ENCODE measurements around the gene EIF1. TPM values are rescaled to one million over a fixed set of nuclear protein-coding genes. Genes with fewer than 3 reads are reported as not detected.
"Not testable (repeated sequence)": the region's sequence is repeated elsewhere in the genome, so short reads cannot be mapped to it uniquely, and the experiment has no call there.

Gene EIF1
- total and polyA plus RNA-seq, 9 donors: 270 to 1,340 (median 813) TPM

DNA sequence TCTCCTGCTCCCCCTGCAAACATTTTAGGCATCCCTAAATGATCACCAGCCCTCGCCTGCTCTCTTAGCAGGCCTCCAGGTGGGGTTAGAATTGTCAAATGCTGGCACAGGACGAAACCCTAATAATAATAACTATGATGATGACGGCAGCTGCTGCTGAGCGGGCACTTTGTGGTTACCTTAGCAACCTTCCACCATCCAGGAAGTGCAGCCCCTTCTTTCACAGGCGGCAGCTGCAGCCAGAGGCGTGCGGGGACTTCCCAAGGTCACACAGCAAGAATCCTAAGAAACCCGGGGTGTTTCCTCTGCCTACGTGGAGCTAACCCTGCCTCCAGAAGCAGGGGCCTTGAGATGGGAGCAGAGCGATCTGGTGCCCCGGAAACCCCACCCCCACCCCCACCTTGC, 22.4 kb upstream of the EIF1 start:
- intact Hi-C loops (cut with DNase I): loop anchor here (5.0 to 10.0 kb wide), 2 partner anchors 861 to 864 kb away; no protein-coding TSS in a partner anchor
- peak in 4 of 5 donors; percentile 44 to 63 (median 52) for DNase-seq
- TF ChIP-seq EP300 (IDR thresholded peaks at IDR 0.05) (no peak), POLR2A (IDR thresholded peaks at IDR 0.05) (no peak)
- TF ChIP-seq, protein P1, sequence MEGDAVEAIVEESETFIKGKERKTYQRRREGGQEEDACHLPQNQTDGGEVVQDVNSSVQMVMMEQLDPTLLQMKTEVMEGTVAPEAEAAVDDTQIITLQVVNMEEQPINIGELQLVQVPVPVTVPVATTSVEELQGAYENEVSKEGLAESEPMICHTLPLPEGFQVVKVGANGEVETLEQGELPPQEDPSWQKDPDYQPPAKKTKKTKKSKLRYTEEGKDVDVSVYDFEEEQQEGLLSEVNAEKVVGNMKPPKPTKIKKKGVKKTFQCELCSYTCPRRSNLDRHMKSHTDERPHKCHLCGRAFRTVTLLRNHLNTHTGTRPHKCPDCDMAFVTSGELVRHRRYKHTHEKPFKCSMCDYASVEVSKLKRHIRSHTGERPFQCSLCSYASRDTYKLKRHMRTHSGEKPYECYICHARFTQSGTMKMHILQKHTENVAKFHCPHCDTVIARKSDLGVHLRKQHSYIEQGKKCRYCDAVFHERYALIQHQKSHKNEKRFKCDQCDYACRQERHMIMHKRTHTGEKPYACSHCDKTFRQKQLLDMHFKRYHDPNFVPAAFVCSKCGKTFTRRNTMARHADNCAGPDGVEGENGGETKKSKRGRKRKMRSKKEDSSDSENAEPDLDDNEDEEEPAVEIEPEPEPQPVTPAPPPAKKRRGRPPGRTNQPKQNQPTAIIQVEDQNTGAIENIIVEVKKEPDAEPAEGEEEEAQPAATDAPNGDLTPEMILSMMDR (IDR thresholded peaks at IDR 0.05): no peak
- no peaks in the 10 kb centered on the region for H3K27me3 ChIP-seq
- H3K4me3 ChIP-seq: peak overlapping the region; percentile 40
- WGBS, 3 donors: 1 to 2% (median 1%) methylated on average over 11 of the region's 11 CpGs
- H3K4me1 ChIP-seq (ENCODE audit: insufficient read depth): no peaks in the 10 kb centered on the region
- peak overlapping the region; percentile 38 to 42 for H3K27ac ChIP-seq
- no peaks in the 10 kb centered on the region for H3K36me3 ChIP-seq
- no peaks in the 10 kb centered on the region for H3K9me3 ChIP-seq

DNA sequence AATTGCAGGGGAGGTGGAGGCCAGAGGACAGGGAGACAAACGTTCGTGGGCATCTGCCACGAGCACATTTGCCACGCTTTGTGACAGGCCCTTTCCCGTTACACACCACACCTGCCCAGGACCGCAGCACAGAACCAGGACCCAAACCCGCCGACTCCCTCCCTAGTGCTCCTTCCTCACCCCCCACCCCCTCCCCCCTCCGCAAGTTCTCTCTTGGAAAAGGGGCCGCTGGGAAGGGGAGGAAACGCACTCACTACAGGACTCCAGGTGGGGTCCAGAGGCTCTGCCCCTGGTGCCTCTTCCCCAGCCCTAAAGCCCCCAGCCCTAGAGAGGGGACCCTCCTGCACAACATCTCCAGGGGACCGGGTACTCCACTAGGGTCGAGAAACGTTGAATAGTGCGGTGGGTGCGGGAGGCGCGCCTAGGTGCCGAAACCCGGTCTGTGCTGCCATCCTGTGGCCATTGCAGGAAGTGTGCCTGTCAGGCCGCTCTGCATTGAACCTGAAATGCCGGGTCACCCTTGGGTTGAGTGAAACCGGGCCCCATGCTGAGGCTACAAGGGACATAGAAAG, 21.9 kb upstream of the EIF1 start:
- DNase-seq: peak; percentile 77 to 90 (median 86)
- TF ChIP-seq, protein P1 (IDR thresholded peaks at IDR 0.05): peak; percentile 88 to 91 (median 90)
- TF ChIP-seq EP300 (IDR thresholded peaks at IDR 0.05): no peak
- peak overlapping the region; percentile 38 to 42 for H3K27ac ChIP-seq
- no peaks in the 10 kb centered on the region for H3K36me3 ChIP-seq
- H3K4me3 ChIP-seq: peak overlapping the region; percentile 40
- H3K27me3 ChIP-seq: no peaks in the 10 kb centered on the region
- no peaks in the 10 kb centered on the region for H3K9me3 ChIP-seq
- intact Hi-C loops (cut with DNase I): loop anchor here (5.0 to 10.0 kb wide), 2 partner anchors 862 to 864 kb away; no protein-coding TSS in a partner anchor
- WGBS, 3 donors: 0 to 1% (median 1%) methylated on average over 15 to 23 of the region's 23 CpGs
- H3K4me1 ChIP-seq (ENCODE audit: insufficient read depth): no peaks in the 10 kb centered on the region

DNA sequence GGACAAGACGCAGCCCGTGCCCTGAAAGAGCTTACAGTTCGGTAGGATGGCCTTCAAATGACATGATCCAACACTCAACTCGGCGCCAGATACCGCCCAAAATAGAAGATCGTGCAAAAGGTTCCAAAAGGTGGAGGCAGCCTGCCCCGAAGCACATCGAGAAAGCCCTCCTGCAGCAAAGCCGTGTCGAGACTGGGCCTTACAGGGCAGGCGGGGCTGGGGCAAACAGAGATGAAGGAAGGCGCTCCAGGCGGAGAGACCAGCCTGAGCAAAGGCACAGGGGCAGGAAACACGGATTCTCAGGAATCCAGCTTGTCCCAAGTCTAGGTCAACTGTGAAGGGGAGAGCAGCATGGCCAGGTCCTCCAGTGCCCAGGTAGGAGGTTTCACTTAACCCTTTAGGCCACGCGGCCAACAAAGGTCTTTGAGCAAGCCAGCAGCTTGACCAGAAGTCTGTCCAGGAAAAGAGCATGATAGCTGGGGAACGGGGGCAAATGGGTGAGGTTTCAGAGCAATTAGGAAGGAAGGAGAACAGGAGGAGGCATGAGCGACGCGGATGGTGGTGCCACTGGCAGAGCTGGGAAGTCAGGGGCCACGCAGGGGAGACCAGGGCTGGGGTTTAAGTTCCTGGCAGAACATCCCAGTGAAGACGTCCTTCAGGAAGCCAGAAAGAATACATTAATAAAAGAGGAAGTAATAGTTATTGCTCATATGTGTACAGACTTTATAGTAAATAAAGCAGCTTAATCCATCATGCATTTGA, 21.2 kb upstream of the EIF1 start:
- no peak for DNase-seq
- Histone ChIP-seq H3K4me1 (ENCODE audit: insufficient read depth) (no peaks in the 10 kb centered on the region), H3K4me3 (no peak overlapping the region), H3K27me3 (no peaks in the 10 kb centered on the region), H3K36me3 (no peaks in the 10 kb centered on the region), H3K9me3 (no peaks in the 10 kb centered on the region), H3K27ac (no peak overlapping the region)
- WGBS, 3 donors: 52 to 53% (median 52%) methylated on average over 23 of the region's 23 CpGs
- no peak for TF ChIP-seq POLR2A (IDR thresholded peaks at IDR 0.05)
- no peak for TF ChIP-seq EP300 (IDR thresholded peaks at IDR 0.05)
- TF ChIP-seq, protein P1 (IDR thresholded peaks at IDR 0.05): no peak
- intact Hi-C loops (cut with DNase I): loop anchor here (5.0 to 10.0 kb wide), 2 partner anchors 863 to 865 kb away; no protein-coding TSS in a partner anchor

DNA sequence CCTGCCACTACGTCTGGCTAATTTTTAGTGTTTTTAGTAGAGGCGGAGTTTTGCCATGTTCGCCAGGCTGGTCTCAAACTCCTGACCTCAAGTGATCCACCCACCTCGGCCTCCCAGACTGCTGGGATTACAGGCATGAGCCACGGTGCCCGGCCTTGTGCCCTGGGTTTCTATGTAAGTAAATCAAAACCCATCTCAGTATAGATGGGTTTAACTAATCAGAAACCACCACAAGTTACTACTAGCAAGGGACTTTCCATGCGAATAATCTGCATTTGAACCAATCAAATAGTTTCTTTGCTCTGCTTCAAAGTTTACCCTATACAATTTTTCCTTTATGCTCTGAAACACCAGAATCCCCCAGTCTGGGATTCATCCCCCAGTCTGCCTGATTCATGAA, 16.5 kb upstream of the EIF1 start:
- Histone ChIP-seq H3K4me1 (ENCODE audit: insufficient read depth) (no peaks in the 10 kb centered on the region), H3K27me3 (no peaks in the 10 kb centered on the region), H3K36me3 (no peaks in the 10 kb centered on the region), H3K9me3 (no peaks in the 10 kb centered on the region), H3K4me3 (no peak overlapping the region), H3K27ac (no peak overlapping the region)
- WGBS, 3 donors: 91 to 94% (median 91%) methylated on average over 7 of the region's 7 CpGs
- DNase-seq: no peak
- no peak for TF ChIP-seq EP300 (IDR thresholded peaks at IDR 0.05)
- TF ChIP-seq POLR2A (IDR thresholded peaks at IDR 0.05): no peak
- TF ChIP-seq, protein P1 (IDR thresholded peaks at IDR 0.05): no peak
- intact Hi-C loops (cut with DNase I): no loop called here

DNA sequence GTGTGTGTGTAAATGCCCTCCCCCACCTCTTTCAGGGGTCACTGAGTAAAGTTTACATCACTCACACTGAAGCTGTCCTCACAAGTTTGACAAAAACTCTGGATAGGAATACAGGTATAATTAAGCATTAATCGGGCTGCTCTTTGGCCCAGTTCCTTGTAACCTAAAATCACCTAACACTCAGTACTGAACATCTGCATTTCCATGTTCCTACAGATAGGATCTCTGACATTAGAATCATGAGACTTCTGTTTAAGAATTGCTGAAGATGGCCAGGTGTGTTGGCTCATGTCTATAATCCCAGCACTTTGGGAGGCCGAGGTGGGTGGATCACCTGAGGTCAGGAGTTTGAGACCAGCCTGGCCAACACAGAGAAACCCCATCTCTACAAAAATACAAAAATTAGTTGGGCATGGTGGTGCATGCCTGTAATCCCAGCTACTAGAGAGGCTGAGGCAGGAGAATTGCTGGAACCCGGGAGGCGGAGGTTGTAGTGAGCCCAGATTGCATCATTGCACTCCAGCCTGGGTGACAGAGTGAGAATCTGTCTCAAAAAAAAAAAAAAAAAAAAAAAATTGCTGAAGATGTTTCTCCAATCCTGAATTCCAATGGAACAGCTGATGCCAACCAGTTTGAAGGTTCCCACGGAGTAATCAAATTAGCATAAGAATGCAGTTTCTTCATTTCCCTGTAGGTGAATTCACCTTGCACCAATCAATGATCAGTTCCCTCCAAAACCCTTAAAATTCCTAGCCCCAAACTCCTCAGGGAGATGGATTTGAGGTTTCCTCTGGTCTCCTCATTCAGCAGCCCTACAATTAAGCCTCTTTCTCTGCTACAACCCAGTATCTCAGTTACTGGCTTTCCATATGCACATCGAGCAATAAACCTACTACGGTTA, 13.3 kb upstream of the EIF1 start:
- 73 to 78% (median 78%) methylated on average over 7 of the region's 7 CpGs for WGBS, 3 donors
- H3K27me3 ChIP-seq; H3K4me3 ChIP-seq; H3K4me1 ChIP-seq (ENCODE audit: insufficient read depth); H3K36me3 ChIP-seq; intact Hi-C loops (cut with DNase I); H3K27ac ChIP-seq; DNase-seq; H3K9me3 ChIP-seq: not testable (repeated sequence)
